Fibroblast of pulmonary artery (primary cell): ENCODE results near the gene NEXN.

Experiments used
- DNase-seq: peaks from one replicate; pipeline ENCODE4 v3.0.0-alpha.2; 2010; ENCODE audit warnings: low read depth
- H3K4me3 ChIP-seq: replicated peaks from 2 replicates; pipeline ENCODE4 v1.5.1; 2011; ENCODE audit warnings: low read depth, mild to moderate bottlenecking, control low read depth, low read length, moderate library complexity
- CTCF ChIP-seq: IDR thresholded peaks from 2 replicates; pipeline ENCODE4 v1.5.1; 2011; ENCODE audit warnings: mild to moderate bottlenecking, control low read depth, low read length, inconsistent platforms; ENCODE audit errors: missing control alignments

Gene NEXN

GRCh38 chr1:77888081-77888780 lies at the start of gene NEXN:
Gene NEXN, plus strand, starts transcription at chr1:77888624. Its CDS starts 27,483 bp downstream, at chr1:77916107.
- DNase-seq: peak; percentile 88
- H3K4me3 ChIP-seq: peak within 1 kb of the TSS; percentile 95

GRCh38 chr1:77841574-77841973 lies 46.9 kb upstream of the NEXN start:
- no peak overlapping the region for H3K4me3 ChIP-seq
- TF ChIP-seq CTCF: no peak
- no peak for DNase-seq

More at GRCh38 chr1:77888081-77888780, at the start of gene NEXN:
- TF ChIP-seq CTCF: peak; percentile 16

DNA sequence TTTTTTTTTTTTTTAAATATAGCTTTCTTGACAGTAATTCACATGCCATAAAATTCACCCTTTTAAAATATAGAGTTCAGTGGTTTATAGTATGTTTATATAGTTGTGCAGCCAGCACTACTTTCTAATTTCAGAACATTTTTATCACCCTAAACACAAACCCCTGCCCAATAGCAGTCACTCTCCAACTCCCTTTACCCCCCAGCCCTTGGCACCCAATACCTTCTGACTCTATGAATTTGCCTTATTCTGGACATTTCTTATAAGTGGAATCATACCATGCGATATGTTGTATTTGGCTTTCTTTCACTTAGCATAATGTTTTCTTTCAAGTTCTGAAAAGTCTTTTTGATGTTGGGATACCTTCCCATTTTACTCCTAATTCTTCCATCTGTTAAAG lies 42.5 kb upstream of the NEXN start:
- TF ChIP-seq CTCF: no peak
- H3K4me3 ChIP-seq: no peak overlapping the region
- no peak for DNase-seq

DNA sequence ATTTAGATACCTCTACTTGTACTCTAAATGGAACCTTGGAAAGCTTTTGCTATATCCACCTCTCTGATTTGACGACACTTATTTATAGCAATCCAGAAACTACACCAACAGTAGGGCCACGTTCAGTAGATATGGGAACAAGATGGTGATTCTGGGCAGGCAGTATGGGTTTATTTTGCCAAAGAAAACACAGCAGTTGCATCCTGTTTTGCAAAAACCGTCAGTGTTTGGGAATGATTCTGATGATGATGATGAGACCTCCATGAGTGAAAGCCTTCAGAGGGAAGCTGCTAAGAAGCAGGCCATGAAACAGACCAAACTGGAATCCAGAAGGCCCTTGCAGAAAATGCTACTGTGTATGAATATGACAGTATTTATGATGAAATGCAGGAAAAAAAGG lies 41.5 kb upstream of the NEXN start:
- no peak for TF ChIP-seq CTCF
- peak; percentile 48 for DNase-seq

GRCh38 chr1:77847621-77848080 lies 40.8 kb upstream of the NEXN start:
- no peak for DNase-seq
- no peak overlapping the region for H3K4me3 ChIP-seq
- no peak for TF ChIP-seq CTCF

More for the DNA sequence above, 41.5 kb upstream of the NEXN start:
- H3K4me3 ChIP-seq: no peak overlapping the region

- no peak overlapping the region for H3K4me3 ChIP-seq
- no peak for DNase-seq
- no peak for TF ChIP-seq CTCF
Measured at GRCh38 chr1:77850082-77850481, 38.3 kb upstream of the NEXN start.

DNA sequence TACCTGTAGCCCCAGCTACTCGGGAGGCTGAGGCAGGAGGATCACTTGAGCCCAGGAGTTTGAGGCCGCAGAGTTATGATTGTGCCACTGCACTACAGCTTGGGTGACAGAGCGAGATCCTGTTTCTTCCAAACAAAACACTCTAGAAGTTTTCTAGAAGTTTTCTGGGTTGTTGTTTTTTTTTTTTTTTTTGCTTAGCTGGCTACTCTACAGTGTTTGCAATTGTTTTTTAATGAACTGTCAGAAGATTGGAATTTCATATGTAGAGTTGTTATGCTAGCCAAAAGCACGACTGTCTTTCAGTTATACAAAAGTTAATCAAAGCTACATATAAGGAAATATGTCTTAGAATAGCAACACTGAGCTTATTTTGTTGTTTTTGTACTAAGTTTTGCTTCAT lies 30.9 kb upstream of the NEXN start:
- no peak for TF ChIP-seq CTCF
- DNase-seq: peak; percentile 68
- no peak overlapping the region for H3K4me3 ChIP-seq
